ENCODE data around the gene CEP83. TPM values are rescaled to one million over a fixed set of nuclear protein-coding genes. Genes with fewer than 3 reads are reported as not detected.

The CEP83 gene
- total and polyA plus RNA-seq, 2 donors from 2014 or later: 3.2 to 17.1 TPM

GRCh38 chr12:94415066-94415465, 44.6 kb downstream of the CEP83 start:
- peak; percentile 96 for FAIRE-seq

GRCh38 chr12:94405413-94406116, 54.1 kb downstream of the CEP83 start:
- TF ChIP-seq, protein P1, sequence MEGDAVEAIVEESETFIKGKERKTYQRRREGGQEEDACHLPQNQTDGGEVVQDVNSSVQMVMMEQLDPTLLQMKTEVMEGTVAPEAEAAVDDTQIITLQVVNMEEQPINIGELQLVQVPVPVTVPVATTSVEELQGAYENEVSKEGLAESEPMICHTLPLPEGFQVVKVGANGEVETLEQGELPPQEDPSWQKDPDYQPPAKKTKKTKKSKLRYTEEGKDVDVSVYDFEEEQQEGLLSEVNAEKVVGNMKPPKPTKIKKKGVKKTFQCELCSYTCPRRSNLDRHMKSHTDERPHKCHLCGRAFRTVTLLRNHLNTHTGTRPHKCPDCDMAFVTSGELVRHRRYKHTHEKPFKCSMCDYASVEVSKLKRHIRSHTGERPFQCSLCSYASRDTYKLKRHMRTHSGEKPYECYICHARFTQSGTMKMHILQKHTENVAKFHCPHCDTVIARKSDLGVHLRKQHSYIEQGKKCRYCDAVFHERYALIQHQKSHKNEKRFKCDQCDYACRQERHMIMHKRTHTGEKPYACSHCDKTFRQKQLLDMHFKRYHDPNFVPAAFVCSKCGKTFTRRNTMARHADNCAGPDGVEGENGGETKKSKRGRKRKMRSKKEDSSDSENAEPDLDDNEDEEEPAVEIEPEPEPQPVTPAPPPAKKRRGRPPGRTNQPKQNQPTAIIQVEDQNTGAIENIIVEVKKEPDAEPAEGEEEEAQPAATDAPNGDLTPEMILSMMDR (IDR thresholded peaks at IDR 0.05; ENCODE audit: borderline replicate concordance, extremely low read depth, insufficient read depth): no peak
- Histone ChIP-seq H3K27me3 (ENCODE audit: control insufficient read depth, insufficient read depth, low read length) (no peaks in the 10 kb centered on the region), H3K4me1 (ENCODE audit: control insufficient read depth in 2 of 3, insufficient read depth in 2 of 3, low read depth in 1 of 3, low read length in 3 of 3) (no peaks in the 10 kb centered on the region), H3K36me3 (ENCODE audit: control insufficient read depth in 2 of 3, insufficient read depth in 3 of 3, low read length in 3 of 3) (no peaks in the 10 kb centered on the region), H3K27ac (ENCODE audit: low read depth in 2 of 2, low read length in 2 of 2) (no peak overlapping the region), H3K9ac (ENCODE audit: low read length in 3 of 3) (no peak overlapping the region), H3K4me3 (ENCODE audit: low read length in 3 of 3) (peak overlapping the region in 2 of 3 donors; percentile 29 to 46), H3K9me3 (ENCODE audit: control insufficient read depth in 2 of 3, insufficient read depth in 1 of 3, low read length in 3 of 3) (no peaks in the 10 kb centered on the region)
- DNase-seq (no peak), FAIRE-seq (no peak)
- intact Hi-C loops (cut with DNase I): no loop called here

More at GRCh38 chr12:94415066-94415465, 44.6 kb downstream of the CEP83 start:
- no peaks in the 10 kb centered on the region for H3K27me3 ChIP-seq (ENCODE audit: control insufficient read depth, insufficient read depth, low read length)
- H3K9me3 ChIP-seq (ENCODE audit: control insufficient read depth in 2 of 3, insufficient read depth in 1 of 3, low read length in 3 of 3): no peaks in the 10 kb centered on the region
- TF ChIP-seq, protein P1 (IDR thresholded peaks at IDR 0.05; ENCODE audit: borderline replicate concordance, extremely low read depth, insufficient read depth): no peak
- intact Hi-C loops (cut with DNase I): no loop called here
- H3K27ac ChIP-seq (ENCODE audit: low read depth in 2 of 2, low read length in 2 of 2): no peak overlapping the region
- H3K4me1 ChIP-seq (ENCODE audit: control insufficient read depth in 2 of 3, insufficient read depth in 2 of 3, low read depth in 1 of 3, low read length in 3 of 3): no peaks in the 10 kb centered on the region
- H3K4me3 ChIP-seq (ENCODE audit: low read length in 3 of 3): no peak overlapping the region
- no peaks in the 10 kb centered on the region for H3K36me3 ChIP-seq (ENCODE audit: control insufficient read depth in 2 of 3, insufficient read depth in 3 of 3, low read length in 3 of 3)
- no peak overlapping the region for H3K9ac ChIP-seq (ENCODE audit: low read length in 3 of 3)
- no peak for DNase-seq

DNA sequence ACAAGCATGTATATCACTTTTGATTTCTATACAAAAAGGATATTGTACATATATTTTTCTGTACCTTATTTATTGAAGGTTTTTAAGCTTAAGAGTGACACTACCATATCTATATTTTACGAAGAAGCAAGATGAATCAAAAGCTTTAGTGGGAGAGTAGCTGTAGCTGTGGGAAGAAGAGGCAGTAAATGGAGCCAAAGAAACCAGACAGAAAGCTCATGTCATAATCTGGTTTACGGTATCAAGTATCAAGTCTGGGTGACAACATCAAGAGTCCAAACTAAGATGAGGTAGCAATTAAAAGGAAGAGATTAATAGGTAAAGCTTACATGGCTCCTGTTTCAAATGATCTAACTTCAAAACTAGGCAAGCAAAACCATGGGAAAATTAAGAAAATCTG, 54.8 kb downstream of the CEP83 start:
- FAIRE-seq: no peak
- intact Hi-C loops (cut with DNase I): no loop called here
- peak in 1 of 5 donors; percentile 20 for DNase-seq
- Histone ChIP-seq H3K36me3 (ENCODE audit: control insufficient read depth in 2 of 3, insufficient read depth in 3 of 3, low read length in 3 of 3) (no peaks in the 10 kb centered on the region), H3K4me3 (ENCODE audit: low read length in 3 of 3) (no peak overlapping the region), H3K9me3 (ENCODE audit: control insufficient read depth in 2 of 3, insufficient read depth in 1 of 3, low read length in 3 of 3) (no peaks in the 10 kb centered on the region), H3K4me1 (ENCODE audit: control insufficient read depth in 2 of 3, insufficient read depth in 2 of 3, low read depth in 1 of 3, low read length in 3 of 3) (no peaks in the 10 kb centered on the region), H3K9ac (ENCODE audit: low read length in 3 of 3) (no peak overlapping the region), H3K27ac (ENCODE audit: low read depth in 2 of 2, low read length in 2 of 2) (no peak overlapping the region), H3K27me3 (ENCODE audit: control insufficient read depth, insufficient read depth, low read length) (no peaks in the 10 kb centered on the region)
- TF ChIP-seq, protein P1 (IDR thresholded peaks at IDR 0.05; ENCODE audit: borderline replicate concordance, extremely low read depth, insufficient read depth): no peak

All from kidney (tissue), 14 donors.